H1 (cell line): ENCODE measurements around the gene DHX57. TPM values are rescaled to one million over a fixed set of nuclear protein-coding genes. Genes with fewer than 3 reads are reported as not detected.

Experiments used
- CTCF ChIA-PET: fragments of 300-600 bp; sonication (Branson Sonifier 250); formaldehyde crosslinking; loops from one replicate; lab custom pipeline; 2021; ENCODE audit not compliant: partially characterized antibody; lab: Charles Lee
- POLR2A ChIA-PET: fragments of 300-600 bp; sonication (Branson Sonifier 250); formaldehyde crosslinking; loops from one replicate; lab custom pipeline; 2021; ENCODE audit warnings: inconsistent platforms; ENCODE audit not compliant: partially characterized antibody; lab: Charles Lee
- DNase-seq, 2 experiments: peaks; one replicate each; pipeline versions ENCODE4 v3.0.0 to v3.0.0-alpha.2; 2010 to 2022; ENCODE audit warnings: low spot score in 2 of 2, low read depth in 1 of 2, mixed read lengths in 1 of 2
- FAIRE-seq: peaks from 2 replicates; lab custom pipeline; 2011; peaks lifted over from hg19 to GRCh38; lab: Jason Lieb, UNC
- H2AFZ ChIP-seq: 2 replicates; pipeline ENCODE4 v1.8.1; 2012; ENCODE audit warnings: low read length, inconsistent platforms
- H2AK5ac ChIP-seq: 2 replicates; pipeline ENCODE4 v1.6.1; 2013; ENCODE audit warnings: low read depth, low read length
- H2BK120ac ChIP-seq: replicated peaks from 2 replicates; pipeline ENCODE3; 2013; ENCODE audit warnings: low read depth, low read length, inconsistent platforms
- H2BK12ac ChIP-seq: 2 replicates; pipeline ENCODE4 v1.6.1; 2013; ENCODE audit warnings: low read depth, low read length
- H2BK15ac ChIP-seq: 2 replicates; pipeline ENCODE4 v1.6.1; 2013; ENCODE audit warnings: low read length
- H2BK20ac ChIP-seq: 2 replicates; pipeline ENCODE4 v1.6.1; 2013; ENCODE audit warnings: low read length
- H2BK5ac ChIP-seq: 2 replicates; pipeline ENCODE4 v1.6.1; 2013; ENCODE audit warnings: low read depth, low read length
- H3K14ac ChIP-seq: 2 replicates; pipeline ENCODE4 v1.6.1; 2013; ENCODE audit warnings: inconsistent platforms; ENCODE audit not compliant: insufficient read length
- H3K18ac ChIP-seq: 2 replicates; pipeline ENCODE4 v1.6.1; 2013; ENCODE audit warnings: low read length; ENCODE audit errors: extremely low read depth
- H3K23ac ChIP-seq: 2 replicates; pipeline ENCODE4 v1.6.1; 2013; ENCODE audit warnings: inconsistent platforms; ENCODE audit not compliant: insufficient read length
- H3K23me2 ChIP-seq: 2 replicates; pipeline ENCODE4 v1.6.1; 2013; ENCODE audit warnings: low read depth, low read length
- H3K27ac ChIP-seq: 2 replicates; pipeline ENCODE4 v1.6.1; 2011; ENCODE audit warnings: low read depth, low read length, inconsistent platforms
- H3K27me3 ChIP-seq, 4 experiments: replicated peaks in 1 of 4; 1 replicate in 1 of 4; 2 replicates in 3 of 4; pipeline versions ENCODE4 v1.6.1 to v1.8.1; 2011 to 2013; ENCODE audit warnings: low read length in 3 of 4, mild to moderate bottlenecking in 3 of 4, inconsistent platforms in 2 of 4, mixed read lengths in 2 of 4, moderate library complexity in 1 of 4; ENCODE audit not compliant: control insufficient read depth in 3 of 4, insufficient read depth in 3 of 4; ENCODE audit errors: extremely low read depth in 1 of 4
- H3K36me3 ChIP-seq, 4 experiments: 2 replicates each; pipeline versions ENCODE4 v1.6.1 to v1.8.1; 2011 to 2013; ENCODE audit warnings: mild to moderate bottlenecking in 4 of 4, low read length in 3 of 4, moderate library complexity in 2 of 4, control low read depth in 1 of 4, inconsistent platforms in 1 of 4; ENCODE audit not compliant: insufficient read depth in 4 of 4, control insufficient read depth in 2 of 4
- H3K4ac ChIP-seq: replicated peaks from 2 replicates; pipeline ENCODE3; 2013; ENCODE audit warnings: low read length, low read depth, mixed read lengths, inconsistent platforms; ENCODE audit not compliant: insufficient read length
- H3K4me1 ChIP-seq, 4 experiments: replicated peaks in 1 of 4; 1 replicate in 1 of 4; 2 replicates in 3 of 4; pipeline versions ENCODE4 v1.6.1 to v1.8.1; 2011 to 2013; ENCODE audit warnings: low read length in 3 of 4, inconsistent platforms in 2 of 4, mixed read lengths in 1 of 4; ENCODE audit not compliant: insufficient read depth in 4 of 4, control insufficient read depth in 3 of 4
- H3K4me2 ChIP-seq, 2 experiments: 2 replicates each; pipeline versions ENCODE4 v1.6.1 to v1.8.1; 2011 to 2013; ENCODE audit warnings: low read depth in 2 of 2, low read length in 2 of 2, control low read depth in 1 of 2, inconsistent platforms in 1 of 2, mild to moderate bottlenecking in 1 of 2; ENCODE audit not compliant: insufficient read depth in 1 of 2
- H3K4me3 ChIP-seq, 4 experiments: fragments of 200-600, 300-600 bp in 1 of 4; sonication (generic), shearing (Covaris generic), sonication (Bioruptor Twin) in 1 of 4; 2 replicates each; pipeline versions ENCODE4 v1.5.1 to v1.8.1; 2011 to 2016; ENCODE audit warnings: low read length in 4 of 4, low read depth in 3 of 4, control low read depth in 2 of 4, inconsistent platforms in 2 of 4, mild to moderate bottlenecking in 2 of 4, mixed read lengths in 1 of 4, moderate library complexity in 1 of 4; ENCODE audit not compliant: insufficient read depth in 2 of 4; ENCODE audit errors: extremely low read depth in 1 of 4
- H3K56ac ChIP-seq: replicated peaks from 2 replicates; pipeline ENCODE3; 2013; ENCODE audit warnings: low read depth, mild to moderate bottlenecking, mixed read lengths, low read length, inconsistent platforms; ENCODE audit not compliant: insufficient read length
- H3K79me1 ChIP-seq: 2 replicates; pipeline ENCODE4 v1.6.1; 2013; ENCODE audit warnings: low read depth, low read length, control low read depth
- H3K79me2 ChIP-seq, 2 experiments: 2 replicates each; pipeline versions ENCODE4 v1.6.1 to v1.8.1; 2012 to 2013; ENCODE audit warnings: low read length in 2 of 2, mild to moderate bottlenecking in 2 of 2, inconsistent platforms in 1 of 2; ENCODE audit not compliant: insufficient read depth in 2 of 2, control insufficient read depth in 1 of 2
- H3K9ac ChIP-seq, 4 experiments: replicated peaks in 1 of 4; 1 replicate in 1 of 4; 2 replicates in 3 of 4; pipeline versions ENCODE4 v1.6.1 to v1.8.1; 2011 to 2013; ENCODE audit warnings: low read depth in 3 of 4, low read length in 3 of 4, control low read depth in 2 of 4, mild to moderate bottlenecking in 2 of 4, moderate library complexity in 2 of 4, inconsistent platforms in 1 of 4; ENCODE audit errors: extremely low read depth in 1 of 4
- H3K9me3 ChIP-seq, 2 experiments: 2 replicates each; pipeline versions ENCODE4 v1.6.1 to v1.8.1; 2012 to 2013; ENCODE audit warnings: mild to moderate bottlenecking in 2 of 2, moderate library complexity in 2 of 2, control low read depth in 1 of 2, inconsistent platforms in 1 of 2, low read depth in 1 of 2, low read length in 1 of 2, mixed read lengths in 1 of 2; ENCODE audit not compliant: insufficient read depth in 2 of 2
- H4K20me1 ChIP-seq, 2 experiments: replicated peaks in 1 of 2; 2 replicates each; pipeline versions ENCODE3 to v1.8.1; 2011 to 2013; ENCODE audit warnings: inconsistent platforms in 2 of 2, low read length in 2 of 2, mild to moderate bottlenecking in 1 of 2; ENCODE audit not compliant: insufficient read depth in 2 of 2, control insufficient read depth in 1 of 2
- H4K5ac ChIP-seq: 2 replicates; pipeline ENCODE4 v1.6.1; 2013; ENCODE audit warnings: low read length, low read depth, mixed read lengths, inconsistent platforms; ENCODE audit not compliant: insufficient read length
- H4K8ac ChIP-seq: 2 replicates; pipeline ENCODE4 v1.8.0; 2013; ENCODE audit warnings: mild to moderate bottlenecking, moderate library complexity, low read length, inconsistent platforms; ENCODE audit not compliant: insufficient read depth; ENCODE audit errors: extremely low read depth
- H4K91ac ChIP-seq: replicated peaks from 2 replicates; pipeline ENCODE3; 2013; ENCODE audit warnings: low read length, mixed read lengths, inconsistent platforms; ENCODE audit not compliant: insufficient read length
- EZH2 ChIP-seq: fragments of 200-600 bp; sonication (generic); IDR thresholded peaks from 2 replicates; pipeline ENCODE4 v1.7.1; 2012; ENCODE audit warnings: low read depth, mild to moderate bottlenecking, moderate library complexity, low read length, inconsistent platforms; ENCODE audit not compliant: severe bottlenecking
- YY1 ChIP-seq: IDR thresholded peaks from 2 replicates; pipeline ENCODE4 v1.6.1; 2011; ENCODE audit warnings: low read depth, mild to moderate bottlenecking, low read length
- WGBS, 2 experiments: shearing (Covaris generic) in 1 of 2; methylation state at CpG; one replicate each; pipeline versions ENCODE4 v1.1.6 to v1.1.7; 2013 to 2015; ENCODE audit warnings: low lambda C conversion rate in 2 of 2, mixed read lengths in 2 of 2, inconsistent platforms in 1 of 2, low coverage in 1 of 2, missing lambda C conversion rate in 1 of 2; ENCODE audit not compliant: insufficient replicate concordance in 2 of 2, insufficient coverage in 1 of 2, insufficient read length in 1 of 2; ENCODE audit errors: extremely low coverage in 1 of 2, missing lambda C conversion rate in 1 of 2; 5-methylcytosine and 5-hydroxymethylcytosine counted together
- polyA plus RNA-seq, 7 experiments: library from polyadenylated mRNA; depleted of rRNA in 3 of 7; stranded (reverse) in 5 of 7; unstranded in 2 of 7; fragments of >200 nt in 5 of 7; fragments of 200-250 nt in 2 of 7; gene quantifications; 1 replicate in 5 of 7; 2 replicates in 1 of 7; 4 replicates in 1 of 7; pipeline versions ENCODE4 v1.2.1 to v1.2.3, GENCODE V29; 2011 to 2013; ENCODE audit warnings: missing spikeins in 2 of 7, mixed read lengths in 2 of 7
- total RNA-seq: library from RNA; stranded (reverse); fragmentation: NEBNext Ultra II Directional; extraction: Animal tissue kit (Norgen Biotek cat#: 25700); gene quantifications from 2 replicates; pipeline ENCODE4 v1.2.1, GENCODE V29; 2021

DHX57 gene
- total and polyA plus RNA-seq, 2 of the 8 experiments (the other 6 are each of a cell fraction or from before 2014, with no cell fraction given), result 10.7 to 32.9 TPM

- H3K36me3 ChIP-seq, result peaks cover 5 to 34% (median 22%) of the 10 kb centered on the region in 4 experiments; a peak in 7 of 8 replicates
Measured at GRCh38 chr2:38823386-38823785, 52.3 kb downstream of the DHX57 start.

More at GRCh38 chr2:38823386-38823785, 52.3 kb downstream of the DHX57 start:
- no peak overlapping the region for H3K27ac ChIP-seq
- H2BK120ac ChIP-seq, result no peak overlapping the region
- peaks cover 0 to 3% (median 0%) of the 10 kb centered on the region in 4 experiments; a peak in 1 of 7 replicates for H3K4me1 ChIP-seq
- H2AFZ ChIP-seq, result no peak overlapping the region
- no peak overlapping the region for H3K56ac ChIP-seq
- no peak overlapping the region for H3K4me3 ChIP-seq
- no peak overlapping the region for H2BK15ac ChIP-seq
- H3K23me2 ChIP-seq, result no peaks in the 10 kb centered on the region
- no peak overlapping the region for H2BK12ac ChIP-seq
- CTCF ChIA-PET, result no interaction called here
- TF ChIP-seq EZH2 (no peak), YY1 (no peak)
- H3K14ac ChIP-seq, result no peak overlapping the region
- H2BK5ac ChIP-seq, result no peak overlapping the region
- no peaks in the 10 kb centered on the region for H3K79me2 ChIP-seq
- H4K5ac ChIP-seq, result no peak overlapping the region
- no peak overlapping the region for H3K18ac ChIP-seq
- H3K23ac ChIP-seq, result no peak overlapping the region
- H3K27me3 ChIP-seq, result no peaks in the 10 kb centered on the region
- H4K8ac ChIP-seq, result no peak overlapping the region
- H4K20me1 ChIP-seq, result no peaks in the 10 kb centered on the region
- POLR2A ChIA-PET, result no interaction called here
- WGBS, 2 experiments, result 96% methylated on average over 5 of the region's 5 CpGs; no CpG with 5 or more reads in 1 of the 2 experiments
- H2AK5ac ChIP-seq, result no peak overlapping the region
- FAIRE-seq (no peak), DNase-seq (no peak)
- no peaks in the 10 kb centered on the region for H3K9me3 ChIP-seq
- no peak overlapping the region for H3K4ac ChIP-seq
- H3K4me2 ChIP-seq, result no peak overlapping the region
- no peak overlapping the region for H3K9ac ChIP-seq
- H4K91ac ChIP-seq, result no peak overlapping the region
- H2BK20ac ChIP-seq, result no peak overlapping the region
- no peaks in the 10 kb centered on the region for H3K79me1 ChIP-seq
